MCF 10A (cell line): ENCODE data around the gene CFAP100. TPM values are rescaled to one million over a fixed set of nuclear protein-coding genes. Genes with fewer than 3 reads are reported as not detected.

Experiments used
- BruUV-seq: library from RNA; stranded (reverse); fragments of 400-500 nt; replicated peaks from 2 replicates; lab custom pipeline; 2021; lab: Mats Ljungman, UMichigan
- CTCF ChIA-PET: fragments of 300-600 bp; sonication (Branson Sonifier 250); formaldehyde crosslinking; extraction: SDS; loops from one replicate; lab custom pipeline; 2021; ENCODE audit warnings: antibody characterized with exemption, inconsistent platforms; lab: Yijun Ruan, JAX
- POLR2A ChIA-PET: fragments of 300-600, 350-650 bp; sonication (Branson Sonifier 250); formaldehyde crosslinking; extraction: SDS; loops from one replicate; lab custom pipeline; 2020; ENCODE audit warnings: antibody characterized with exemption, inconsistent platforms; lab: Yijun Ruan, JAX
- DNase-seq: peaks from one replicate; pipeline ENCODE4 v3.0.0-alpha.2; 2018; ENCODE audit not compliant: unreplicated experiment
- H3K27ac Mint-ChIP-seq: one replicate; pipeline ENCODE4 v1.8.0; 2022; ENCODE audit warnings: mild to moderate bottlenecking, low read depth, mixed read lengths; ENCODE audit not compliant: unreplicated experiment
- H3K27me3 Mint-ChIP-seq: one replicate; pipeline ENCODE4 v1.8.0; 2022; ENCODE audit warnings: mixed read lengths; ENCODE audit not compliant: insufficient read depth, unreplicated experiment
- H3K36me3 Mint-ChIP-seq: one replicate; pipeline ENCODE4 v1.8.0; 2022; ENCODE audit warnings: mild to moderate bottlenecking, moderate library complexity, mixed read lengths; ENCODE audit not compliant: insufficient read depth, unreplicated experiment
- H3K4me1 Mint-ChIP-seq: one replicate; pipeline ENCODE4 v1.8.0; 2022; ENCODE audit warnings: mixed read lengths; ENCODE audit not compliant: insufficient read depth, unreplicated experiment
- H3K4me3 Mint-ChIP-seq: one replicate; pipeline ENCODE4 v1.8.0; 2022; ENCODE audit warnings: mild to moderate bottlenecking, moderate library complexity, mixed read lengths; ENCODE audit not compliant: unreplicated experiment
- H3K9me3 Mint-ChIP-seq: one replicate; pipeline ENCODE4 v1.8.0; 2022; ENCODE audit warnings: mixed read lengths; ENCODE audit not compliant: unreplicated experiment
- CTCF ChIP-seq: fragments of 200-600 bp; IDR thresholded peaks from one replicate; pipeline ENCODE4 v1.8.0; 2022; ENCODE audit warnings: antibody characterized with exemption, mild to moderate bottlenecking; ENCODE audit not compliant: unreplicated experiment
- intact Hi-C: fragments of 100-400 bp; cut with micrococcal nuclease; formaldehyde crosslinking; loops from 2 replicates; pipeline ENCODE4 v1.14.1; 2022
- total RNA-seq: library from RNA; stranded (reverse); gene quantifications from 2 replicates; pipeline ENCODE4 v1.2.3, GENCODE V29; 2022

The CFAP100 gene
- total RNA-seq, 1 experiment from 2014 or later, result not detected

- Mint-ChIP-seq H3K36me3 (peaks cover 1% of the 10 kb centered on the region), H3K4me1 (peaks cover 7% of the 10 kb centered on the region), H3K4me3 (no peak overlapping the region), H3K9me3 (no peaks in the 10 kb centered on the region), H3K27me3 (no peaks in the 10 kb centered on the region), H3K27ac (no peak overlapping the region)
- DNase-seq, result no peak
- no peak for TF ChIP-seq CTCF
- POLR2A ChIA-PET, result no interaction called here
- intact Hi-C loops, result no loop called here
- CTCF ChIA-PET, result interaction anchor here (0.6 kb wide), 1 partner anchor 189 kb away, joined by 4 read pairs; no protein-coding TSS in a partner anchor
- no TSS peak for BruUV-seq
Measured at GRCh38 chr3:126419886-126420786, 25.4 kb downstream of the CFAP100 start.

GRCh38 chr3:126421573-126422119, 26.9 kb downstream of the CFAP100 start:
- ChIA-PET POLR2A (interaction anchor here (0.7 kb wide), 1 partner anchor 168 kb away, joined by 3 read pairs; no protein-coding TSS in a partner anchor), CTCF (interaction anchor here (0.6 kb wide), 1 partner anchor 1034 kb away, joined by 3 read pairs; no protein-coding TSS in a partner anchor)
- DNase-seq, result no peak
- H3K4me1 Mint-ChIP-seq, result peaks cover 7% of the 10 kb centered on the region
- TF ChIP-seq CTCF, result no peak
- peaks cover 7% of the 10 kb centered on the region for H3K9me3 Mint-ChIP-seq
- H3K36me3 Mint-ChIP-seq, result no peaks in the 10 kb centered on the region
- H3K27ac Mint-ChIP-seq, result no peak overlapping the region
- BruUV-seq, result no TSS peak
- no peak overlapping the region for H3K4me3 Mint-ChIP-seq
- H3K27me3 Mint-ChIP-seq, result no peaks in the 10 kb centered on the region
- intact Hi-C loops, result no loop called here

- TF ChIP-seq CTCF, result no peak
- CTCF ChIA-PET, result interaction anchor here (0.6 kb wide), 1 partner anchor 1034 kb away, joined by 3 read pairs; no protein-coding TSS in a partner anchor
- Mint-ChIP-seq H3K4me1 (peaks cover 7% of the 10 kb centered on the region), H3K27ac (no peak overlapping the region), H3K9me3 (peaks cover 7% of the 10 kb centered on the region), H3K36me3 (no peaks in the 10 kb centered on the region), H3K4me3 (no peak overlapping the region), H3K27me3 (no peaks in the 10 kb centered on the region)
- intact Hi-C loops, result no loop called here
- no peak for DNase-seq
- no TSS peak for BruUV-seq
- POLR2A ChIA-PET, result interaction anchor here (0.7 kb wide), 1 partner anchor 169 kb away, joined by 3 read pairs; no protein-coding TSS in a partner anchor
Measured at GRCh38 chr3:126422121-126422520, 27.4 kb downstream of the CFAP100 start.

- Mint-ChIP-seq H3K9me3 (peaks cover 7% of the 10 kb centered on the region), H3K36me3 (no peaks in the 10 kb centered on the region), H3K4me3 (no peak overlapping the region), H3K27me3 (no peaks in the 10 kb centered on the region), H3K27ac (no peak overlapping the region), H3K4me1 (peaks cover 7% of the 10 kb centered on the region)
- intact Hi-C loops, result no loop called here
- TF ChIP-seq CTCF, result no peak
- ChIA-PET POLR2A (no interaction called here), CTCF (interaction anchor here (0.9 kb wide), 1 partner anchor 290 kb away, joined by 3 read pairs; no protein-coding TSS in a partner anchor)
- DNase-seq, result no peak
- BruUV-seq, result no TSS peak
Measured at GRCh38 chr3:126422571-126423091, 27.9 kb downstream of the CFAP100 start.
